GM23338 (cell line): Measurements from ENCODE around the gene POLD3. TPM values are rescaled to one million over a fixed set of nuclear protein-coding genes. Genes with fewer than 3 reads are reported as not detected.

Experiments used
- ATAC-seq: fragments of 200-7000 bp; cut with Tn5 transposase; 3 replicates; pipeline ENCODE4 v1.9.1; 2020
- DNase-seq: peaks from one replicate; pipeline ENCODE4 v3.0.0-alpha.2; 2015; ENCODE audit warnings: low spot score
- H2AFZ ChIP-seq: fragments of 200-600 bp; sonication (generic); 2 replicates; pipeline ENCODE4 v1.8.0; 2016; ENCODE audit warnings: antibody characterized with exemption, mild to moderate bottlenecking, moderate library complexity
- H3F3A ChIP-seq: fragments of 200-600 bp; sonication (generic); replicated peaks from 2 replicates; pipeline ENCODE4 v1.8.0; 2017; ENCODE audit warnings: antibody characterized with exemption, mixed run types, low read depth
- H3K27ac ChIP-seq: fragments of 200-600 bp; sonication (generic); 2 replicates; pipeline ENCODE4 v1.6.1; 2016; ENCODE audit warnings: low read depth
- H3K27me3 ChIP-seq: fragments of 200-600 bp; sonication (generic); 2 replicates; pipeline ENCODE4 v1.8.0; 2016; ENCODE audit warnings: mild to moderate bottlenecking, mixed run types, moderate library complexity; ENCODE audit not compliant: insufficient read depth
- H3K36me3 ChIP-seq: fragments of 200-600 bp; sonication (generic); 2 replicates; pipeline ENCODE4 v1.8.0; 2016; ENCODE audit warnings: mild to moderate bottlenecking; ENCODE audit not compliant: insufficient read depth
- H3K4me1 ChIP-seq: fragments of 200-600 bp; sonication (generic); 2 replicates; pipeline ENCODE4 v1.8.0; 2016; ENCODE audit warnings: mild to moderate bottlenecking, moderate library complexity; ENCODE audit not compliant: insufficient read depth
- H3K4me2 ChIP-seq: fragments of 200-600 bp; sonication (generic); 2 replicates; pipeline ENCODE4 v1.7.1; 2017; ENCODE audit warnings: mixed run types
- H3K4me3 ChIP-seq: fragments of 200-600 bp; sonication (generic); 2 replicates; pipeline ENCODE4 v1.6.1; 2016; ENCODE audit warnings: mixed run types
- H3K79me2 ChIP-seq: fragments of 200-600 bp; sonication (generic); replicated peaks from 2 replicates; pipeline ENCODE4 v1.8.0; 2017; ENCODE audit warnings: mild to moderate bottlenecking; ENCODE audit not compliant: insufficient read depth
- H3K9me2 ChIP-seq: fragments of 200-600 bp; sonication (generic); 2 replicates; pipeline ENCODE4 v1.8.0; 2017; ENCODE audit not compliant: insufficient read depth
- H4K20me1 ChIP-seq: fragments of 200-600 bp; sonication (generic); replicated peaks from 2 replicates; pipeline ENCODE4 v1.8.0; 2017; ENCODE audit warnings: mild to moderate bottlenecking; ENCODE audit not compliant: insufficient read depth
- H3K27ac Mint-ChIP-seq: 2 replicates; pipeline ENCODE4 v1.8.0; 2020; ENCODE audit warnings: inconsistent platforms, mild to moderate bottlenecking, moderate library complexity, mixed read lengths
- H3K27me3 Mint-ChIP-seq: 3 replicates; pipeline ENCODE4 v1.8.0; 2022; ENCODE audit warnings: low read depth, mild to moderate bottlenecking, moderate library complexity, mixed read lengths, inconsistent platforms; ENCODE audit not compliant: insufficient read depth, poor library complexity
- H3K36me3 Mint-ChIP-seq: 3 replicates; pipeline ENCODE4 v1.8.0; 2021; ENCODE audit warnings: low read depth, mild to moderate bottlenecking, inconsistent platforms, moderate library complexity, mixed read lengths
- H3K4me1 Mint-ChIP-seq: 3 replicates; pipeline ENCODE4 v1.8.0; 2020; ENCODE audit warnings: mild to moderate bottlenecking, inconsistent platforms, mixed read lengths
- H3K4me3 Mint-ChIP-seq: 3 replicates; pipeline ENCODE4 v1.8.0; 2021; ENCODE audit warnings: moderate library complexity, mild to moderate bottlenecking, inconsistent platforms, mixed read lengths
- H3K9me3 Mint-ChIP-seq: 3 replicates; pipeline ENCODE4 v1.8.0; 2020; ENCODE audit warnings: moderate library complexity, mild to moderate bottlenecking, inconsistent platforms, mixed read lengths
- CREB1 ChIP-seq: fragments of 250-450 bp; sonication (Bioruptor Pico); IDR thresholded peaks from 2 replicates; pipeline ENCODE4 v1.5.0; 2020; ENCODE audit warnings: low read depth, mild to moderate bottlenecking, moderate library complexity
- EZH2 ChIP-seq: fragments of 200-600 bp; sonication (generic); IDR thresholded peaks from one replicate; pipeline ENCODE4 v1.8.0; 2017; ENCODE audit warnings: antibody characterized with exemption, mild to moderate bottlenecking, low read depth; ENCODE audit not compliant: unreplicated experiment
- ZNF331 ChIP-seq: fragments of 250-450 bp; sonication (Bioruptor Pico); IDR thresholded peaks from 2 replicates; pipeline ENCODE4 v1.5.0; 2020; ENCODE audit warnings: low read depth, mild to moderate bottlenecking, moderate library complexity
- polyA plus RNA-seq: library from polyadenylated mRNA; unstranded; fragments of >200 nt; fragmentation: Nextera tagmentation; extraction: Ambion mirVana; gene quantifications from 2 replicates; pipeline ENCODE4 v1.2.1, GENCODE V29; 2016
- total RNA-seq: library from RNA; depleted of rRNA; stranded (reverse); fragments of >200 nt; shearing (Covaris generic); gene quantifications from 2 replicates; pipeline ENCODE4 v1.2.3, GENCODE V29; 2014
- TF ChIP-seq, protein P1 (sequence below): IDR thresholded peaks from one replicate; pipeline ENCODE4 v1.6.1; 2018; ENCODE audit warnings: antibody characterized with exemption; ENCODE audit not compliant: unreplicated experiment
- TF ChIP-seq, protein P2 (sequence below): IDR thresholded peaks from 2 replicates; pipeline ENCODE4 v1.6.1; 2016; ENCODE audit warnings: antibody characterized with exemption
- TF ChIP-seq, protein P3 (sequence below): fragments of 250-450 bp; sonication (Bioruptor Pico); IDR thresholded peaks from 2 replicates; pipeline ENCODE4 v1.5.0; 2020; ENCODE audit warnings: mild to moderate bottlenecking, moderate library complexity

Gene POLD3
- total and polyA plus RNA-seq, 2 experiments from 2014 or later = 21.9 to 50.1 TPM

DNA sequence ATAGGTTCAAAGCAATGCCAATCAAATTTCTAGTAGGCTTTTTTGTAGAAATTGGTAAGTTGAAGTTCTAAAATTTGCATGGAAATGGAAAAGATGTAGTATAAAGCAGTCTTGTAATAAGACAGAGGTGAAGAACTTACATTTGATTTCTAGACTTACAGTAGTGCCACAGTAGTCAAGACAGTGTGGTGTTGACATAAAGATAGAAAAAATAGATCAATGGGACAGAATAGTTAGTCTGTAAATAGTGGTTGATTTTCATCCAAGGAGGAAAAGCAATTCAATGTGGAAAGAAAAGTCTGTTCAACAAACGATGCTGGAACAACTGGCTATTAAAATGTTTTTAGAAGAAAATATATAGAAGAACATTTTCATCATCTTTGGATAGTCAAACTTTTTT lies 70.9 kb downstream of the POLD3 start (continued):
- TF ChIP-seq, protein P1, sequence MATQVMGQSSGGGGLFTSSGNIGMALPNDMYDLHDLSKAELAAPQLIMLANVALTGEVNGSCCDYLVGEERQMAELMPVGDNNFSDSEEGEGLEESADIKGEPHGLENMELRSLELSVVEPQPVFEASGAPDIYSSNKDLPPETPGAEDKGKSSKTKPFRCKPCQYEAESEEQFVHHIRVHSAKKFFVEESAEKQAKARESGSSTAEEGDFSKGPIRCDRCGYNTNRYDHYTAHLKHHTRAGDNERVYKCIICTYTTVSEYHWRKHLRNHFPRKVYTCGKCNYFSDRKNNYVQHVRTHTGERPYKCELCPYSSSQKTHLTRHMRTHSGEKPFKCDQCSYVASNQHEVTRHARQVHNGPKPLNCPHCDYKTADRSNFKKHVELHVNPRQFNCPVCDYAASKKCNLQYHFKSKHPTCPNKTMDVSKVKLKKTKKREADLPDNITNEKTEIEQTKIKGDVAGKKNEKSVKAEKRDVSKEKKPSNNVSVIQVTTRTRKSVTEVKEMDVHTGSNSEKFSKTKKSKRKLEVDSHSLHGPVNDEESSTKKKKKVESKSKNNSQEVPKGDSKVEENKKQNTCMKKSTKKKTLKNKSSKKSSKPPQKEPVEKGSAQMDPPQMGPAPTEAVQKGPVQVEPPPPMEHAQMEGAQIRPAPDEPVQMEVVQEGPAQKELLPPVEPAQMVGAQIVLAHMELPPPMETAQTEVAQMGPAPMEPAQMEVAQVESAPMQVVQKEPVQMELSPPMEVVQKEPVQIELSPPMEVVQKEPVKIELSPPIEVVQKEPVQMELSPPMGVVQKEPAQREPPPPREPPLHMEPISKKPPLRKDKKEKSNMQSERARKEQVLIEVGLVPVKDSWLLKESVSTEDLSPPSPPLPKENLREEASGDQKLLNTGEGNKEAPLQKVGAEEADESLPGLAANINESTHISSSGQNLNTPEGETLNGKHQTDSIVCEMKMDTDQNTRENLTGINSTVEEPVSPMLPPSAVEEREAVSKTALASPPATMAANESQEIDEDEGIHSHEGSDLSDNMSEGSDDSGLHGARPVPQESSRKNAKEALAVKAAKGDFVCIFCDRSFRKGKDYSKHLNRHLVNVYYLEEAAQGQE = no peak
- TF ChIP-seq, protein P2, sequence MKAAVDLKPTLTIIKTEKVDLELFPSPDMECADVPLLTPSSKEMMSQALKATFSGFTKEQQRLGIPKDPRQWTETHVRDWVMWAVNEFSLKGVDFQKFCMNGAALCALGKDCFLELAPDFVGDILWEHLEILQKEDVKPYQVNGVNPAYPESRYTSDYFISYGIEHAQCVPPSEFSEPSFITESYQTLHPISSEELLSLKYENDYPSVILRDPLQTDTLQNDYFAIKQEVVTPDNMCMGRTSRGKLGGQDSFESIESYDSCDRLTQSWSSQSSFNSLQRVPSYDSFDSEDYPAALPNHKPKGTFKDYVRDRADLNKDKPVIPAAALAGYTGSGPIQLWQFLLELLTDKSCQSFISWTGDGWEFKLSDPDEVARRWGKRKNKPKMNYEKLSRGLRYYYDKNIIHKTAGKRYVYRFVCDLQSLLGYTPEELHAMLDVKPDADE = no peak
- no peak for TF ChIP-seq EZH2

DNA sequence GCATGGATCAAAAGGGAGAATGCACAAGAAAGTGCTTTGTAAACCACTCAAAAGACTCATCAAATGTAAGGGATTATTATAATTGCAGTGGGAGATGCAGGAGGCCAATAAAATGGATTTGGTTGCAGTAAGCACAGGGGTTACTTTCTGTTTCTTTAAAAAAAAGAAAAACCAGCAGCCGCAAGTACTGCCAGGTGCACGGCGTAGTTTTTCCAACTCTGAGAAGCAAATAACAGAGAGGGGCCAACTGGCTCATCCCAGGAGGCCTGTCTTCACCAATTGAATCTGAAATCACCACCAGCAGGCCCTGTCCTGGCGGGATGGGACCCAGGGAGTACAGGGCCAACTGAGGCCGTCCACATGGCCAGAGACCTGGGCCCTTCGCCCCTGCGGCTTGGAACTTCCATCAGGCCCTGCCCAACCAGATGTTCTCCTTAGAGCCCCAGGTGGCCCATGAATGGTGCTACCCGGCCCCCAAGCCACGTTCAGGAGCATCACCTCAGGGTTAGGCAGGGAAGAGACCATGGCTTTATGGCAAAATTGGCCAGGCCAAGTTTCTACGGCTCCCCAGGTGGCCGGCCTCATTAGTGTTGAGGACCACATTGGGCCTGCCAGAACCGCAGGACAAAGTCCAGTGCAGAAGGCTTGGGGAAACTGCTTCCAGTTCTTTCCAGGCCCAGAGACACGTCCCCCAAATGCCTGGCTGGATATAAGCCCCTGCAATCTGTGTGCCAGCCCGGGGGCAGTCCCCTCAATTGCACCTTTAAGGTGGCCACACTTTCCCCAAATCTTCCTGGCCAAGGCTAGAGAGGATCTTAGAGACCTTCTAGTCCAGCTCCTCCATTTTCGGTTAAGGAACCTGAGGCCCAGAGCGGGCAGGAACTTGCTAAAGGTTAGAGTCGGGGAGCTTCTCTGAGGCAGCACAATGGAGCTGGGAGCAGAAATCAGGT lies 77.1 kb downstream of the POLD3 start:
- Histone ChIP-seq H3K27me3 (no peaks in the 10 kb centered on the region), H3F3A (no peaks in the 10 kb centered on the region), H4K20me1 (no peaks in the 10 kb centered on the region), H3K4me1 (no peaks in the 10 kb centered on the region), H3K9me2 (no peaks in the 10 kb centered on the region), H3K36me3 (no peaks in the 10 kb centered on the region), H2AFZ (no peak overlapping the region), H3K4me3 (no peak overlapping the region), H3K27ac (no peak overlapping the region), H3K4me2 (no peak overlapping the region), H3K79me2 (no peaks in the 10 kb centered on the region)
- H3K27me3 Mint-ChIP-seq = no peaks in the 10 kb centered on the region
- no peak for ATAC-seq
- peaks cover 3% of the 10 kb centered on the region; the same call in 1 of the 3 replicates for H3K9me3 Mint-ChIP-seq
- no peak overlapping the region for H3K27ac Mint-ChIP-seq
- no peaks in the 10 kb centered on the region; the same call in 2 of the 3 replicates for H3K4me1 Mint-ChIP-seq
- H3K4me3 Mint-ChIP-seq = no peak overlapping the region
- DNase-seq = no peak
- H3K36me3 Mint-ChIP-seq = peaks cover 3% of the 10 kb centered on the region; the same call in 2 of the 3 replicates
- TF ChIP-seq, protein P1 = no peak
- no peak for TF ChIP-seq ZNF331 (CRISPR knock-in tag)
- TF ChIP-seq CREB1 = no peak
- TF ChIP-seq, protein P3, sequence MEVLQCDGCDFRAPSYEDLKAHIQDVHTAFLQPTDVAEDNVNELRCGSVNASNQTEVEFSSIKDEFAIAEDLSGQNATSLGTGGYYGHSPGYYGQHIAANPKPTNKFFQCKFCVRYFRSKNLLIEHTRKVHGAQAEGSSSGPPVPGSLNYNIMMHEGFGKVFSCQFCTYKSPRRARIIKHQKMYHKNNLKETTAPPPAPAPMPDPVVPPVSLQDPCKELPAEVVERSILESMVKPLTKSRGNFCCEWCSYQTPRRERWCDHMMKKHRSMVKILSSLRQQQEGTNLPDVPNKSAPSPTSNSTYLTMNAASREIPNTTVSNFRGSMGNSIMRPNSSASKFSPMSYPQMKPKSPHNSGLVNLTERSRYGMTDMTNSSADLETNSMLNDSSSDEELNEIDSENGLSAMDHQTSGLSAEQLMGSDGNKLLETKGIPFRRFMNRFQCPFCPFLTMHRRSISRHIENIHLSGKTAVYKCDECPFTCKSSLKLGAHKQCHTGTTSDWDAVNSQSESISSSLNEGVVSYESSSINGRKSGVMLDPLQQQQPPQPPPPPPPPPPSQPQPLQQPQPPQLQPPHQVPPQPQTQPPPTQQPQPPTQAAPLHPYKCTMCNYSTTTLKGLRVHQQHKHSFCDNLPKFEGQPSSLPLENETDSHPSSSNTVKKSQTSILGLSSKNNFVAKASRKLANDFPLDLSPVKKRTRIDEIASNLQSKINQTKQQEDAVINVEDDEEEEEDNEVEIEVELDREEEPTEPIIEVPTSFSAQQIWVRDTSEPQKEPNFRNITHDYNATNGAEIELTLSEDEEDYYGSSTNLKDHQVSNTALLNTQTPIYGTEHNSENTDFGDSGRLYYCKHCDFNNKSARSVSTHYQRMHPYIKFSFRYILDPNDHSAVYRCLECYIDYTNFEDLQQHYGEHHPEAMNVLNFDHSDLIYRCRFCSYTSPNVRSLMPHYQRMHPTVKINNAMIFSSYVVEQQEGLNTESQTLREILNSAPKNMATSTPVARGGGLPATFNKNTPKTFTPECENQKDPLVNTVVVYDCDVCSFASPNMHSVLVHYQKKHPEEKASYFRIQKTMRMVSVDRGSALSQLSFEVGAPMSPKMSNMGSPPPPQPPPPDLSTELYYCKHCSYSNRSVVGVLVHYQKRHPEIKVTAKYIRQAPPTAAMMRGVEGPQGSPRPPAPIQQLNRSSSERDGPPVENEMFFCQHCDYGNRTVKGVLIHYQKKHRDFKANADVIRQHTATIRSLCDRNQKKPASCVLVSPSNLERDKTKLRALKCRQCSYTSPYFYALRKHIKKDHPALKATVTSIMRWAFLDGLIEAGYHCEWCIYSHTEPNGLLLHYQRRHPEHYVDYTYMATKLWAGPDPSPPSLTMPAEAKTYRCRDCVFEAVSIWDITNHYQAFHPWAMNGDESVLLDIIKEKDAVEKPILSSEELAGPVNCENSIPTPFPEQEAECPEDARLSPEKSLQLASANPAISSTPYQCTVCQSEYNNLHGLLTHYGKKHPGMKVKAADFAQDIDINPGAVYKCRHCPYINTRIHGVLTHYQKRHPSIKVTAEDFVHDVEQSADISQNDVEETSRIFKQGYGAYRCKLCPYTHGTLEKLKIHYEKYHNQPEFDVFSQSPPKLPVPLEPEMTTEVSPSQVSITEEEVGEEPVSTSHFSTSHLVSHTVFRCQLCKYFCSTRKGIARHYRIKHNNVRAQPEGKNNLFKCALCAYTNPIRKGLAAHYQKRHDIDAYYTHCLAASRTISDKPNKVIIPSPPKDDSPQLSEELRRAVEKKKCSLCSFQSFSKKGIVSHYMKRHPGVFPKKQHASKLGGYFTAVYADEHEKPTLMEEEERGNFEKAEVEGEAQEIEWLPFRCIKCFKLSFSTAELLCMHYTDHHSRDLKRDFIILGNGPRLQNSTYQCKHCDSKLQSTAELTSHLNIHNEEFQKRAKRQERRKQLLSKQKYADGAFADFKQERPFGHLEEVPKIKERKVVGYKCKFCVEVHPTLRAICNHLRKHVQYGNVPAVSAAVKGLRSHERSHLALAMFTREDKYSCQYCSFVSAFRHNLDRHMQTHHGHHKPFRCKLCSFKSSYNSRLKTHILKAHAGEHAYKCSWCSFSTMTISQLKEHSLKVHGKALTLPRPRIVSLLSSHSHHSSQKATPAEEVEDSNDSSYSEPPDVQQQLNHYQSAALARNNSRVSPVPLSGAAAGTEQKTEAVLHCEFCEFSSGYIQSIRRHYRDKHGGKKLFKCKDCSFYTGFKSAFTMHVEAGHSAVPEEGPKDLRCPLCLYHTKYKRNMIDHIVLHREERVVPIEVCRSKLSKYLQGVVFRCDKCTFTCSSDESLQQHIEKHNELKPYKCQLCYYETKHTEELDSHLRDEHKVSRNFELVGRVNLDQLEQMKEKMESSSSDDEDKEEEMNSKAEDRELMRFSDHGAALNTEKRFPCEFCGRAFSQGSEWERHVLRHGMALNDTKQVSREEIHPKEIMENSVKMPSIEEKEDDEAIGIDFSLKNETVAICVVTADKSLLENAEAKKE (CRISPR knock-in tag) = no peak
- TF ChIP-seq, protein P2 = no peak
